A549 (cell line): Measurements from ENCODE around the gene KIAA0408.

Experiments
- CEBPB ChIP-seq, 2 experiments: fragments of >200 bp in 1 of 2; sonication (Bioruptor Twin) in 1 of 2; formaldehyde crosslinking in 1 of 2; IDR thresholded peaks; 2 replicates each; pipeline ENCODE4 v1.6.1; 2012 to 2016
- CTCF ChIP-seq: fragments of >200 bp; sonication (Bioruptor Twin); formaldehyde crosslinking; IDR thresholded peaks from 3 replicates; pipeline ENCODE4 v1.5.1; 2016
- GATA3 ChIP-seq: IDR thresholded peaks from 2 replicates; pipeline ENCODE4 v1.6.1; 2012; ENCODE audit warnings: borderline replicate concordance
- HDAC2 ChIP-seq: fragments of 200-600 bp; sonication (generic); IDR thresholded peaks from 2 replicates; pipeline ENCODE4 v1.6.1; 2016
- POLR2A ChIP-seq: IDR thresholded peaks from 2 replicates; pipeline ENCODE4 v1.6.1; 2012; ENCODE audit warnings: mild to moderate bottlenecking, low read length
- RNF2 ChIP-seq: fragments of 200-600 bp; sonication (generic); IDR thresholded peaks from 2 replicates; pipeline ENCODE4 v1.6.1; 2016; ENCODE audit warnings: low read depth, mild to moderate bottlenecking, antibody characterized with exemption, moderate library complexity, borderline replicate concordance

GRCh38 chr6:127436578-127437110, 22.5 kb downstream of the KIAA0408 start:
- TF ChIP-seq POLR2A (no peak), CTCF (no peak), CEBPB (IDR thresholded peaks at IDR 0.05) (no peak), GATA3 (no peak), RNF2 (no peak), HDAC2 (no peak)
